ENCODE measurements around the gene PBOV1. TPM values are rescaled to one million over a fixed set of nuclear protein-coding genes. Genes with fewer than 3 reads are reported as not detected.

The PBOV1 gene
- total and polyA plus RNA-seq, 8 donors: not detected

DNA sequence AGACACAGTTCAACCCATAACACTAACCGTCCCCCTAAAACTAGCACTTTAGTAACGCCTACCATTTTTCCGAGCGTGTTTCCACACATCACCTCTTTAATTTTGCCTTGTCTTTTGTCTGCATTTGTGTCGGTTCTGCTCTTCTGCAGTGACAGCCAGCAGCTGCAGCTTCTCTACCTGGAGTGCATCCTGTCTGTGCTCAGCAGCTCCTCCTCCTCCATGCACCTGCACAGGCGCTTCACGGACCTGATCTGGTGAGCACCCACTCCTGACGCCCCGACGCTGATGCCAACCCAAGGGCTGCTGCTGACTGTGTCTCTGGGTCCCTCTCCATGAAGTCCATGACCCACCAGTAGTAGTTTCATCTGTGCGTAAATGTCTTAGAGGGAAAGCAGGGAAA, 35.4 kb upstream of the PBOV1 start:
- intact Hi-C loops (cut with DNase I; ENCODE audit: low total_unique reads): no loop called here
- no peaks in the 10 kb centered on the region for H3K27me3 ChIP-seq
- DNase-seq: no peak
- H3K27ac ChIP-seq: no peak overlapping the region
- peaks cover 15 to 41% (median 17%) of the 10 kb centered on the region in 4 donors for H3K4me1 ChIP-seq
- H3K36me3 ChIP-seq: peaks cover 0 to 18% (median 11%) of the 10 kb centered on the region in 4 donors
- H3K4me3 ChIP-seq: no peak overlapping the region
- 93 to 97% (median 95%) methylated on average over 11 of the region's 11 CpGs for WGBS, 5 donors
- H3K9me3 ChIP-seq: no peaks in the 10 kb centered on the region
- TF ChIP-seq, protein P1, sequence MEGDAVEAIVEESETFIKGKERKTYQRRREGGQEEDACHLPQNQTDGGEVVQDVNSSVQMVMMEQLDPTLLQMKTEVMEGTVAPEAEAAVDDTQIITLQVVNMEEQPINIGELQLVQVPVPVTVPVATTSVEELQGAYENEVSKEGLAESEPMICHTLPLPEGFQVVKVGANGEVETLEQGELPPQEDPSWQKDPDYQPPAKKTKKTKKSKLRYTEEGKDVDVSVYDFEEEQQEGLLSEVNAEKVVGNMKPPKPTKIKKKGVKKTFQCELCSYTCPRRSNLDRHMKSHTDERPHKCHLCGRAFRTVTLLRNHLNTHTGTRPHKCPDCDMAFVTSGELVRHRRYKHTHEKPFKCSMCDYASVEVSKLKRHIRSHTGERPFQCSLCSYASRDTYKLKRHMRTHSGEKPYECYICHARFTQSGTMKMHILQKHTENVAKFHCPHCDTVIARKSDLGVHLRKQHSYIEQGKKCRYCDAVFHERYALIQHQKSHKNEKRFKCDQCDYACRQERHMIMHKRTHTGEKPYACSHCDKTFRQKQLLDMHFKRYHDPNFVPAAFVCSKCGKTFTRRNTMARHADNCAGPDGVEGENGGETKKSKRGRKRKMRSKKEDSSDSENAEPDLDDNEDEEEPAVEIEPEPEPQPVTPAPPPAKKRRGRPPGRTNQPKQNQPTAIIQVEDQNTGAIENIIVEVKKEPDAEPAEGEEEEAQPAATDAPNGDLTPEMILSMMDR (IDR thresholded peaks at IDR 0.05): no peak
- TF ChIP-seq EP300 (IDR thresholded peaks at IDR 0.05) (no peak), POLR2A (IDR thresholded peaks at IDR 0.05) (no peak), POLR2AphosphoS5 (IDR thresholded peaks at IDR 0.05) (no peak)

- TF ChIP-seq, protein P1 (IDR thresholded peaks at IDR 0.05): no peak
- peak; percentile 37 to 77 (median 62) for TF ChIP-seq POLR2AphosphoS5 (IDR thresholded peaks at IDR 0.05)
- peak; percentile 85 to 92 for DNase-seq
- WGBS, 5 donors: 31 to 64% (median 39%) methylated on average over 16 of the region's 16 CpGs
- Histone ChIP-seq H3K27ac (peak overlapping the region; percentile 76 to 96 (median 81)), H3K4me1 (peaks cover 0 to 30% (median 8%) of the 10 kb centered on the region in 4 donors), H3K9me3 (no peaks in the 10 kb centered on the region), H3K4me3 (no peak overlapping the region), H3K36me3 (peaks cover 0 to 18% (median 12%) of the 10 kb centered on the region in 4 donors), H3K27me3 (no peaks in the 10 kb centered on the region)
- intact Hi-C loops (cut with DNase I; ENCODE audit: low total_unique reads): no loop called here
Measured at GRCh38 chr6:138250513-138251247, 32.4 kb upstream of the PBOV1 start.

- Histone ChIP-seq H3K36me3 (peaks cover 0 to 20% (median 12%) of the 10 kb centered on the region in 4 donors), H3K4me1 (peaks cover 0 to 30% (median 8%) of the 10 kb centered on the region in 4 donors), H3K4me3 (no peak overlapping the region), H3K27me3 (no peaks in the 10 kb centered on the region), H3K27ac (peak overlapping the region; percentile 76 to 96 (median 81)), H3K9me3 (no peaks in the 10 kb centered on the region)
- intact Hi-C loops (cut with DNase I; ENCODE audit: low total_unique reads): no loop called here
- TF ChIP-seq POLR2AphosphoS5 (IDR thresholded peaks at IDR 0.05): no peak
- TF ChIP-seq, protein P1 (IDR thresholded peaks at IDR 0.05): no peak
- no peak for TF ChIP-seq POLR2A (IDR thresholded peaks at IDR 0.05)
- no peak for TF ChIP-seq EP300 (IDR thresholded peaks at IDR 0.05)
- 88 to 94% (median 90%) methylated on average over 4 of the region's 4 CpGs for WGBS, 5 donors
- DNase-seq: no peak
Measured at GRCh38 chr6:138250053-138250452, 31.8 kb upstream of the PBOV1 start.

GRCh38 chr6:138248878-138249277, 30.6 kb upstream of the PBOV1 start:
- 35 to 53% (median 45%) methylated on average over 1 of the region's 1 CpG for WGBS, 5 donors
- H3K9me3 ChIP-seq: no peaks in the 10 kb centered on the region
- no peak for DNase-seq
- no peak overlapping the region for H3K4me3 ChIP-seq
- no peaks in the 10 kb centered on the region for H3K27me3 ChIP-seq
- intact Hi-C loops (cut with DNase I; ENCODE audit: low total_unique reads): no loop called here
- TF ChIP-seq EP300 (IDR thresholded peaks at IDR 0.05) (no peak), POLR2A (IDR thresholded peaks at IDR 0.05) (no peak), POLR2AphosphoS5 (IDR thresholded peaks at IDR 0.05) (no peak)
- TF ChIP-seq, protein P1 (IDR thresholded peaks at IDR 0.05): no peak
- peaks cover 0 to 21% (median 11%) of the 10 kb centered on the region in 4 donors for H3K36me3 ChIP-seq
- H3K27ac ChIP-seq: peak overlapping the region in 3 of 5 donors; percentile 13 to 83 (median 81)
- H3K4me1 ChIP-seq: peaks cover 0 to 30% (median 8%) of the 10 kb centered on the region in 4 donors

Data from stomach (tissue), 9 donors.